A549 (cell line): ENCODE measurements around the gene FOCAD. TPM values are rescaled to one million over a fixed set of nuclear protein-coding genes. Genes with fewer than 3 reads are reported as not detected.
"Not testable (repeated sequence)": the region's sequence is repeated elsewhere in the genome, so short reads cannot be mapped to it uniquely, and the experiment has no call there.

Experiments
- ATAC-seq, 2 experiments: fragments of 200-7000 bp in 1 of 2; fragments of >200 bp in 1 of 2; cut with Nextera tagmentation in 1 of 2; cut with Tn5 transposase in 1 of 2; 3 replicates each; pipeline versions ENCODE4 v1.8.0 to v1.9.1; 2018 to 2020; ENCODE audit warnings: mild to moderate bottlenecking in 1 of 2, moderate library complexity in 1 of 2
- CTCF ChIA-PET: fragments of 300-600 bp; sonication (Branson Sonifier 250); formaldehyde crosslinking; extraction: SDS; loops from one replicate; lab custom pipeline; 2021; ENCODE audit warnings: antibody characterized with exemption, inconsistent platforms; lab: Yijun Ruan, JAX
- POLR2A ChIA-PET: fragments of 350-600 bp; formaldehyde crosslinking; extraction: SDS; loops from one replicate; lab custom pipeline; 2021; ENCODE audit warnings: antibody characterized with exemption, inconsistent platforms; lab: Yijun Ruan, JAX
- DNase-seq, 2 experiments: peaks; one replicate each; pipeline versions ENCODE4 v3.0.0 to v3.0.0-alpha.2; 2011 to 2016; ENCODE audit warnings: low read depth in 1 of 2, low spot score in 1 of 2
- FAIRE-seq: peaks from 2 replicates; lab custom pipeline; 2011; peaks lifted over from hg19 to GRCh38; lab: Jason Lieb, UNC
- H3K27ac ChIP-seq, 2 experiments: fragments of >200 bp; sonication (Bioruptor Twin); formaldehyde crosslinking; 3 replicates each; pipeline ENCODE4 v1.5.1; 2016 to 2017
- H3K4me1 ChIP-seq: fragments of >200 bp; sonication (Bioruptor Twin); formaldehyde crosslinking; 3 replicates; pipeline ENCODE4 v1.6.1; 2016
- H3K4me2 ChIP-seq: fragments of >200 bp; sonication (Bioruptor Twin); formaldehyde crosslinking; 3 replicates; pipeline ENCODE4 v1.6.1; 2016
- H3K4me3 ChIP-seq: fragments of >200 bp; sonication (Bioruptor Twin); formaldehyde crosslinking; 3 replicates; pipeline ENCODE4 v1.5.1; 2016
- H3K9me3 ChIP-seq: fragments of >200 bp; sonication (Bioruptor Twin); formaldehyde crosslinking; 3 replicates; pipeline ENCODE4 v1.6.1; 2016
- ATOH8 ChIP-seq: fragments of 250-450 bp; sonication (Bioruptor Pico); IDR thresholded peaks from 2 replicates; pipeline ENCODE4 v1.5.0; 2020; ENCODE audit warnings: low read depth, mild to moderate bottlenecking, moderate library complexity
- BCL3 ChIP-seq: fragments of >200 bp; sonication (Bioruptor Twin); formaldehyde crosslinking; IDR thresholded peaks from 3 replicates; pipeline ENCODE4 v1.6.1; 2016
- CBX2 ChIP-seq: fragments of 200-600 bp; sonication (generic); IDR thresholded peaks from 2 replicates; pipeline ENCODE4 v1.6.1; 2016; ENCODE audit warnings: low read depth, mild to moderate bottlenecking, borderline replicate concordance
- EHMT2 ChIP-seq: fragments of 200-600 bp; sonication (generic); IDR thresholded peaks from 2 replicates; pipeline ENCODE4 v1.6.1; 2016; ENCODE audit warnings: antibody characterized with exemption, low read depth, mild to moderate bottlenecking, moderate library complexity
- EP300 ChIP-seq, 2 experiments: fragments of >200 bp; sonication (Bioruptor Twin); formaldehyde crosslinking; IDR thresholded peaks; 2 replicates in 1 of 2; 3 replicates in 1 of 2; pipeline ENCODE4 v1.6.1; 2016 to 2017
- FOSB ChIP-seq: fragments of 250-450 bp; sonication (Bioruptor Pico); IDR thresholded peaks from 2 replicates; pipeline ENCODE4 v1.5.0; 2020; ENCODE audit warnings: mild to moderate bottlenecking, moderate library complexity
- FOSL2 ChIP-seq, 2 experiments: fragments of 450-650 bp in 1 of 2; fragments of >200 bp in 1 of 2; sonication (Bioruptor Twin) in 1 of 2; formaldehyde crosslinking; IDR thresholded peaks; 2 replicates each; pipeline versions ENCODE4 v1.5.0 to v1.6.1; 2016 to 2020; ENCODE audit warnings: mild to moderate bottlenecking in 1 of 2, moderate library complexity in 1 of 2
- FOXS1 ChIP-seq: fragments of 250-450 bp; sonication (Bioruptor Pico); IDR thresholded peaks from 2 replicates; pipeline ENCODE4 v1.5.0; 2020; ENCODE audit warnings: mild to moderate bottlenecking, moderate library complexity
- KDM1A ChIP-seq: fragments of 200-600 bp; sonication (generic); IDR thresholded peaks from 2 replicates; pipeline ENCODE4 v1.6.1; 2016; ENCODE audit warnings: low read depth, mild to moderate bottlenecking
- KDM5A ChIP-seq: fragments of 200-600 bp; sonication (generic); IDR thresholded peaks from 2 replicates; pipeline ENCODE4 v1.6.1; 2016; ENCODE audit warnings: antibody characterized with exemption, mild to moderate bottlenecking
- MAFK ChIP-seq: fragments of 450-650 bp; IDR thresholded peaks from 2 replicates; pipeline ENCODE4 v1.6.1; 2014; ENCODE audit not compliant: partially characterized antibody
- RCOR1 ChIP-seq: fragments of 150-350 bp; IDR thresholded peaks from 2 replicates; pipeline ENCODE4 v1.6.1; 2014; ENCODE audit warnings: antibody characterized with exemption, low read length, low read depth
- RNF2 ChIP-seq: fragments of 200-600 bp; sonication (generic); IDR thresholded peaks from 2 replicates; pipeline ENCODE4 v1.6.1; 2016; ENCODE audit warnings: low read depth, mild to moderate bottlenecking, antibody characterized with exemption, moderate library complexity, borderline replicate concordance
- SMC3 ChIP-seq: fragments of >200 bp; sonication (Bioruptor Twin); formaldehyde crosslinking; IDR thresholded peaks from 3 replicates; pipeline ENCODE4 v1.6.1; 2018; ENCODE audit warnings: inconsistent platforms
- SREBF2 ChIP-seq: fragments of 450-650 bp; IDR thresholded peaks from 2 replicates; pipeline ENCODE4 v1.6.1; 2014; ENCODE audit warnings: mild to moderate bottlenecking, moderate library complexity
- ZSCAN20 ChIP-seq: fragments of 250-450 bp; sonication (Bioruptor Pico); IDR thresholded peaks from 2 replicates; pipeline ENCODE4 v1.8.0; 2022; ENCODE audit warnings: mild to moderate bottlenecking, moderate library complexity
- WGBS: methylation state at CpG from one replicate; pipeline ENCODE4 v1.1.6; 2017; ENCODE audit errors: missing lambda C conversion rate; 5-methylcytosine and 5-hydroxymethylcytosine counted together
- polyA plus RNA-seq, 4 experiments: library from polyadenylated mRNA; depleted of rRNA in 3 of 4; stranded (reverse); fragments of >200 nt; fragmentation: RNase III in 1 of 4; extraction: RNeasy Plus Mini Kit Qiagen cat#74134 plus additional on column Dnase treatment in 1 of 4; gene quantifications; 2 replicates in 3 of 4; 3 replicates in 1 of 4; pipeline ENCODE4 v1.2.3, GENCODE V29; 2011 to 2017
- TF ChIP-seq, protein P1 (sequence below): fragments of 250-450 bp; sonication (Bioruptor Pico); IDR thresholded peaks from 2 replicates; pipeline ENCODE4 v1.5.0; 2021; ENCODE audit warnings: mild to moderate bottlenecking, moderate library complexity, borderline replicate concordance
- TF ChIP-seq, protein P2 (sequence below): IDR thresholded peaks from 2 replicates; pipeline ENCODE4 v1.6.1; 2012; ENCODE audit warnings: low read depth, borderline replicate concordance
- TF ChIP-seq, protein P3 (sequence below): IDR thresholded peaks from 2 replicates; pipeline ENCODE4 v1.6.1; 2012
- TF ChIP-seq, protein P4 (sequence below): fragments of >200 bp; sonication (Bioruptor Twin); formaldehyde crosslinking; IDR thresholded peaks from 2 replicates; pipeline ENCODE4 v1.6.1; 2016

Gene FOCAD
- polyA plus RNA-seq, 2 of the 4 experiments (the other 2 are of a cell fraction), result 22.0 to 53.8 TPM

GRCh38 chr9:20972684-20973083, 288.6 kb downstream of the FOCAD start:
- H3K4me3 ChIP-seq, result no peak overlapping the region
- no peak overlapping the region for H3K4me2 ChIP-seq
- no peaks in the 10 kb centered on the region for H3K4me1 ChIP-seq
- TF ChIP-seq KDM1A (no peak), SREBF2 (no peak), EP300 (IDR thresholded peaks at IDR 0.05) (no peak), SMC3 (no peak), BCL3 (no peak), FOXS1 (CRISPR knock-in tag) (no peak), ZSCAN20 (CRISPR knock-in tag) (no peak), RCOR1 (no peak), ATOH8 (CRISPR knock-in tag) (no peak), CBX2 (no peak), RNF2 (no peak), FOSL2 (IDR thresholded peaks at IDR 0.05) (no peak), FOSL2 (CRISPR knock-in tag; IDR thresholded peaks at IDR 0.05) (no peak), KDM5A (no peak), EHMT2 (no peak), MAFK (no peak), FOSB (CRISPR knock-in tag) (no peak)
- TF ChIP-seq, protein P1, sequence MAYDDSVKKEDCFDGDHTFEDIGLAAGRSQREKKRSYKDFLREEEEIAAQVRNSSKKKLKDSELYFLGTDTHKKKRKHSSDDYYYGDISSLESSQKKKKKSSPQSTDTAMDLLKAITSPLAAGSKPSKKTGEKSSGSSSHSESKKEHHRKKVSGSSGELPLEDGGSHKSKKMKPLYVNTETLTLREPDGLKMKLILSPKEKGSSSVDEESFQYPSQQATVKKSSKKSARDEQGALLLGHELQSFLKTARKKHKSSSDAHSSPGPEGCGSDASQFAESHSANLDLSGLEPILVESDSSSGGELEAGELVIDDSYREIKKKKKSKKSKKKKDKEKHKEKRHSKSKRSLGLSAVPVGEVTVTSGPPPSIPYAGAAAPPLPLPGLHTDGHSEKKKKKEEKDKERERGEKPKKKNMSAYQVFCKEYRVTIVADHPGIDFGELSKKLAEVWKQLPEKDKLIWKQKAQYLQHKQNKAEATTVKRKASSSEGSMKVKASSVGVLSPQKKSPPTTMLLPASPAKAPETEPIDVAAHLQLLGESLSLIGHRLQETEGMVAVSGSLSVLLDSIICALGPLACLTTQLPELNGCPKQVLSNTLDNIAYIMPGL, result no peak
- TF ChIP-seq, protein P2, sequence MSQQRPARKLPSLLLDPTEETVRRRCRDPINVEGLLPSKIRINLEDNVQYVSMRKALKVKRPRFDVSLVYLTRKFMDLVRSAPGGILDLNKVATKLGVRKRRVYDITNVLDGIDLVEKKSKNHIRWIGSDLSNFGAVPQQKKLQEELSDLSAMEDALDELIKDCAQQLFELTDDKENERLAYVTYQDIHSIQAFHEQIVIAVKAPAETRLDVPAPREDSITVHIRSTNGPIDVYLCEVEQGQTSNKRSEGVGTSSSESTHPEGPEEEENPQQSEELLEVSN, result no peak
- TF ChIP-seq, protein P3, sequence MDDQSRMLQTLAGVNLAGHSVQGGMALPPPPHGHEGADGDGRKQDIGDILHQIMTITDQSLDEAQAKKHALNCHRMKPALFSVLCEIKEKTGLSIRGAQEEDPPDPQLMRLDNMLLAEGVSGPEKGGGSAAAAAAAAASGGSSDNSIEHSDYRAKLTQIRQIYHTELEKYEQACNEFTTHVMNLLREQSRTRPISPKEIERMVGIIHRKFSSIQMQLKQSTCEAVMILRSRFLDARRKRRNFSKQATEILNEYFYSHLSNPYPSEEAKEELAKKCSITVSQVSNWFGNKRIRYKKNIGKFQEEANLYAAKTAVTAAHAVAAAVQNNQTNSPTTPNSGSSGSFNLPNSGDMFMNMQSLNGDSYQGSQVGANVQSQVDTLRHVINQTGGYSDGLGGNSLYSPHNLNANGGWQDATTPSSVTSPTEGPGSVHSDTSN, result no peak
- TF ChIP-seq, protein P4, sequence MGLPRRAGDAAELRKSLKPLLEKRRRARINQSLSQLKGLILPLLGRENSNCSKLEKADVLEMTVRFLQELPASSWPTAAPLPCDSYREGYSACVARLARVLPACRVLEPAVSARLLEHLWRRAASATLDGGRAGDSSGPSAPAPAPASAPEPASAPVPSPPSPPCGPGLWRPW, result no peak
- 94% methylated on average over 1 of the region's 1 CpG for WGBS
- no peaks in the 10 kb centered on the region for H3K9me3 ChIP-seq
- FAIRE-seq, result no peak
- CTCF ChIA-PET, result interaction anchor here (0.6 to 1.2 kb wide), 3 partner anchors 10 to 207 kb away, joined by 3 read pairs; no protein-coding TSS in a partner anchor
- POLR2A ChIA-PET, result no interaction called here
- no peak for DNase-seq
- no peak for ATAC-seq
- no peak overlapping the region for H3K27ac ChIP-seq

DNA sequence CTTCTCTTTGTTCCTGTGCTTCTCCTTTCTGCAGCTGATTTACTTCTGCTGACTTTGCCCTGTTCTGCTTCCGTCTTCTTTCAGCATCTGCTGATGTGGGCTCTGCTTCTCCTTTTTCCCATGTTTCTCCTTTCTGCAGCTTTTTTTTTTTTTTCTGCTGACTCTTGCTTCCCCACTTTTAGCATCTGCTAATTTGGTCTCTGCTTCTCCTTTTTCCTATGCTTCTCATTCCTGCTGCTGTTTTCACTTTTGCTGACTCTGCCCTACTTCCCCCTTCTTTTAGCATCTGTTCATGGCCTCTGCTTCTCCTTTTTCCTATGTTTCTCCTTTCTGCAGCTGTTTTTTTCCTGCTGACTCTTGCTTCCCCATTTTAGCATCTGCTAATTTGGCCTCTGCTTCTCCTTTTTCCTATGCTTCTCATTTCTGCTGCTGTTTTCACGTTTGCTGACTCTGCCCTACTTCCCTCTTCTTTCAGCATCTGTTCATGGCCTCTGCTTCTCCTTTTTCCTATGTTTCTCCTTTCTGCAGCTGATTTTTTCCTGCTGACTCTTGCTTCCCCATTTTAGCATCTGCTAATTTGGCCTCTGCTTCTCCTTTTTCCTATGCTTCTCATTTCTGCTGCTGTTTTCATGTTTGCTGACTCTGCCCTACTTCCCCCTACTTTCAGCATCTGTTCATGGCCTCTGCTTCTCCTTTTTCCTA, 289.3 kb downstream of the FOCAD start:
- H3K4me2 ChIP-seq, ATAC-seq, H3K4me3 ChIP-seq, H3K9me3 ChIP-seq, H3K4me1 ChIP-seq, DNase-seq, FAIRE-seq, H3K27ac ChIP-seq, POLR2A ChIA-PET: not testable (repeated sequence)
- CTCF ChIA-PET, result interaction anchor here (0.6 to 1.2 kb wide), 2 partner anchors 11 to 22 kb away, joined by 3 read pairs; no protein-coding TSS in a partner anchor
- WGBS, result 85% methylated on average over 2 of the region's 2 CpGs

DNA sequence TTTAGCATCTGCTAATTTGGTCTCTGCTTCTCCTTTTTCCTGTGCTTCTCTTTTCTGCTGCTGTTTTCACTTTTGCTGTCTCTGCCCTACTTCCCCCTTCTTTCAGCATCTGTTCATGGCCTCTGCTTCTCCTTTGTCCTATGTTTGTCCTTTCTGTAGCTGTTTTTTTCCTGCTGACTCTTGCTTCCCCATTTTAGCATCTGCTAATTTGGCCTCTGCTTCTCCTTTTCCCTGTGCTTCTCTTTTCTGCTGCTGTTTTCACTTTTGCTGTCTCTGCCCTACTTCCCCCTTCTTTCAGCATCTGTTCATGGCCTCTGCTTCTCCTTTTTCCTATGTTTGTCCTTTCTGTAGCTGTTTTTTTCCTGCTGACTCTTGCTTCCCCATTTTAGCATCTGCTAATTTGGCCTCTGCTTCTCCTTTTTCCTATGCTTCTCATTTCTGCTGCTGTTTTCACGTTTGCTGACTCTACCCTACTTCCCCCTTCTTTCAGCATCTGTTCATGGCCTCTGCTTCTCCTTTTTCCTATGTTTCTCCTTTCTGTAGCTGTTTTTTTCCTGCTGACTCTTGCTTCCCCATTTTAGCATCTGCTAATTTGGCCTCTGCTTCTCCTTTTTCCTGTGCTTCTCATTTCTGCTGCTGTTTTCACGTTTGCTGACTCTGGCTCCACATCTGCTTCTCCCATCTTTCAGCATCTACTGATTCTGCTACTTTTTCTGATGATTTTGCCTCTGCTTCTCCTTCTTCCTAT, 290.3 kb downstream of the FOCAD start:
- FAIRE-seq, result not testable (repeated sequence)

More for the DNA sequence above, 290.3 kb downstream of the FOCAD start:
- H3K9me3 ChIP-seq, H3K27ac ChIP-seq, H3K4me3 ChIP-seq, ATAC-seq, H3K4me2 ChIP-seq, DNase-seq, POLR2A ChIA-PET, H3K4me1 ChIP-seq: not testable (repeated sequence)
- CTCF ChIA-PET, result interaction anchor here (0.9 kb wide), 1 partner anchor 137 kb away, joined by 3 read pairs; no protein-coding TSS in a partner anchor
- WGBS, result 72% methylated on average over 2 of the region's 2 CpGs
